ENCODE results near the gene C10orf120. TPM values are rescaled to one million over a fixed set of nuclear protein-coding genes. Genes with fewer than 3 reads are reported as not detected.

Gene C10orf120
- total RNA-seq: not detected

- DNase-seq: no peak
Measured at GRCh38 chr10:122699796-122700455, at the start of gene C10orf120. Gene C10orf120, minus strand, starts transcription at chr10:122699846. Its CDS starts 56 bp downstream, at chr10:122699790.

- no peak for DNase-seq
Measured at GRCh38 chr10:122748496-122748895, 48.9 kb upstream of the C10orf120 start.

GRCh38 chr10:122746408-122746807 is 46.8 kb upstream of the C10orf120 start:
- no peak for DNase-seq

- DNase-seq: no peak
Measured at GRCh38 chr10:122744257-122744656, 44.6 kb upstream of the C10orf120 start.

- DNase-seq: no peak
Measured at GRCh38 chr10:122740640-122741039, 41.0 kb upstream of the C10orf120 start.

GRCh38 chr10:122738031-122738430 is 38.4 kb upstream of the C10orf120 start:
- no peak for DNase-seq

- DNase-seq: no peak
Measured at GRCh38 chr10:122733931-122734665, 34.5 kb upstream of the C10orf120 start.

- no peak for DNase-seq
Measured at GRCh38 chr10:122733443-122733842, 33.8 kb upstream of the C10orf120 start.

GRCh38 chr10:122730238-122730637 is 30.6 kb upstream of the C10orf120 start:
- DNase-seq: no peak

- DNase-seq: no peak
Measured at GRCh38 chr10:122729126-122729525, 29.5 kb upstream of the C10orf120 start.

GRCh38 chr10:122727426-122727825 is 27.8 kb upstream of the C10orf120 start:
- no peak for DNase-seq

- no peak for DNase-seq
Measured at GRCh38 chr10:122725768-122726167, 26.1 kb upstream of the C10orf120 start.

GRCh38 chr10:122725006-122725405 is 25.4 kb upstream of the C10orf120 start:
- no peak for DNase-seq

GRCh38 chr10:122721111-122721510 is 21.5 kb upstream of the C10orf120 start:
- DNase-seq: no peak

- no peak for DNase-seq
Measured at GRCh38 chr10:122716025-122716424, 16.4 kb upstream of the C10orf120 start.

GRCh38 chr10:122715576-122715975 is 15.9 kb upstream of the C10orf120 start:
- DNase-seq: no peak

GRCh38 chr10:122713091-122713885 is 13.6 kb upstream of the C10orf120 start:
- no peak for DNase-seq

- DNase-seq: no peak
Measured at GRCh38 chr10:122710576-122710975, 10.9 kb upstream of the C10orf120 start.

GRCh38 chr10:122709971-122710370 is 10.3 kb upstream of the C10orf120 start:
- no peak for DNase-seq

GRCh38 chr10:122707535-122707934 is 7.9 kb upstream of the C10orf120 start:
- DNase-seq: no peak

- DNase-seq: no peak
Measured at GRCh38 chr10:122706947-122707346, 7.3 kb upstream of the C10orf120 start.

- no peak for DNase-seq
Measured at GRCh38 chr10:122706467-122706866, 6.8 kb upstream of the C10orf120 start.

All from skin of body (tissue), 2 donors.